Measurements from ENCODE around the gene TSC1.

The TSC1 gene

GRCh38 chr9:132863096-132863495, 81.3 kb downstream of the TSC1 start:
- no peak for DNase-seq (ENCODE audit: low read depth in 2 of 2)

- no peak for DNase-seq (ENCODE audit: low read depth in 2 of 2)
Measured at GRCh38 chr9:132862533-132862932, 81.9 kb downstream of the TSC1 start.

GRCh38 chr9:132861666-132862065, 82.8 kb downstream of the TSC1 start:
- DNase-seq (ENCODE audit: low read depth in 2 of 2) = no peak

GRCh38 chr9:132858751-132859150, 85.7 kb downstream of the TSC1 start:
- DNase-seq (ENCODE audit: low read depth in 2 of 2) = no peak

- DNase-seq (ENCODE audit: low read depth in 2 of 2) = no peak
Measured at GRCh38 chr9:132857616-132858342, 86.6 kb downstream of the TSC1 start.

DNA sequence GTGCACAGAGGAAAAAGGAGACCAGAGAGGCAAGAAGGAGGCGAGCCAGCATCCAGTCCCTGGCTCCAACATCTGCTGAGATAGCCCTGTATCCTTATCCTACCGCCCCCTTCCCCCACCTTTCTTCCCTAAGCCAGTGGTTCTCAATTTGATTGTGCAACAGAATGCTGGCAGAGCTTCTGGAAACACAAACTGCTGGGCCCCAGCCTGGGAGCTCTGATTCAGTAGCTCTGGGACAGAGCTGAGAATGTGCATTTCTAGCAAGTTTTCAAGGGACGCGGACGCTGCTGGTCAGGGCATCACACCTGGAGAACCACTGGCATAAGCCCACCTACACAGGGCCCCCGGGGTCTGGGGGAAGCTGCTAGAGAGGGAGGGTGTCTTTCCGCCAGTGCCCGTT, 87.4 kb downstream of the TSC1 start:
- no peak for DNase-seq (ENCODE audit: low read depth in 2 of 2)

DNA sequence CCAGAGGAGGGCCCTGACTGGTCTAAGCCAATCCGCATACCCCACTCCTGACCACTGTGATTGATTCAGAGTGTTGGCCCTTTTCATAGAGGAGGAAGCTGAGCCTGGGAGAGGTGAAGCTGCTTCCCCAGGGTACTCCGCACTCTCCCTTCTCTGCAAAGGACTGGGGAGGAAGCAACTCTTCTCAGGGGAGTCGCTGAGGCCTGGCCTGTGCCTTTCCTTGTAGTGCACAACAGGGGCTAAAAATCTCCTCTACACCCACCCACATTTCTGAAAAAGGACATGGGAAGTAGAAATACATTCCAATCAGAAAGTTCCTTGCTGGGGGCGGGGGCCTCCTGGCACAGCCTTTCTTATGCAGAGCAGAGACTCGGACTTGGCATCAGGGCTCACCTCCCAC, 88.5 kb downstream of the TSC1 start:
- DNase-seq (ENCODE audit: low read depth in 2 of 2) = no peak

GRCh38 chr9:132854832-132855231, 89.6 kb downstream of the TSC1 start:
- DNase-seq (ENCODE audit: low read depth in 2 of 2) = no peak

DNA sequence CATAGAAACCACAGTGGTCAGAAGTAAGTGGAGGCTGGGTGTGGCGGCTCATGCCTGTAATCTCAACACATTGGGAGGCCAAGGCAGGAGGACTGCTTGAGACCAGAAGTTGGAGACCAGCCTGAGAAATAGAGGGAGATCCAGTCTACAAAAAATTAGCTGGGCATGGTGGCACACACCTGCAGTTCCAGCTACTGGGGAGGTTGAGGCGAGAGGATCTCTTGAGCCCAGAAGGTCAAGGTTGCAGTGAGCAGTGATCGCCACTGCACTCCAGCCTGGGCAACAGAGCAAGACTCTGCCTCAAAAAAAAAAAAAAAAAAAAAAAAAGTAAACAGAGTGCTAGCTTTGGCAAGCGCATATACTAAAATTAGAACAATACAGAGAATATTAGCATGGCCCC, 90.9 kb downstream of the TSC1 start:
- no peak for DNase-seq (ENCODE audit: low read depth in 2 of 2)

- DNase-seq (ENCODE audit: low read depth in 2 of 2) = no peak
Measured at GRCh38 chr9:132849185-132849706, 95.2 kb downstream of the TSC1 start.

- no peak for DNase-seq (ENCODE audit: low read depth in 2 of 2)
Measured at GRCh38 chr9:132846918-132847515, 97.4 kb downstream of the TSC1 start.

DNA sequence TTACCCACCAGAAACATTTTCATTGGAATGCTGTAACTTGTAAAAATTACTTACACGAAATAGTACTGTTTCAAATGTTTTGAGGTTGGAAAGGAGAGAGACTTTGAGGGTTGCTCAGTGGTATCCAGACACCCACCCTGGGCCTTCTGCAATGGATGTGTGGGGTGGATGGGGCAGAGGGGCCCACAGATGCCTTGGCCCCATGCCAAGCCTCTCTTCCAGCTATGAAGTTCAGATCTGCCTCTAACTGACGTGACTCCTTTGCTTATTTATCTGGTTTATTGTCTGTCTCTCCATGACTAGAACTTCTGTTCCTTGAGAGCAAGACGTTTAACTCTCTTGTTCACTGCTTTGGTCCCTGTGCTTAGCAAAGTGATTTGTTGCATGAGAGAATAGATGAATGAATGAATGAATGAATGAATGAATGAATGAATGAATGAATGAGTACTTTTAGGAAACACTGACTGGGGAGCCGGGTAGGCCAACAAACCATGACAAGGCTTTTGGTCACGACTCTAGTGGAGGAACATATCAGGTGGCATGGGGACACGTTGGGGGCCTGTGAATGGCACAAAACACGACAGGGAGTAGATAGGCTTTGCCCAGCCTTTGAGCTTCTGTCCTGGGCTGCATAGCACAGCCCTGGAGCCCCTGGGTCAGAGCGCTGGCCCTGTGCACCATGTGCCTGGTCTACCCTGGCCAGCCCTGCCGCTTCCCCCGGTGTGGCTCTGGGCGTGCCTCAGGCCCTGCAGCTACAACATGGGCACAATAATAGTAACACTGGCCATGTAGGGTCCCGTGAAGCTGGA, 98.1 kb downstream of the TSC1 start:
- no peak for DNase-seq (ENCODE audit: low read depth in 2 of 2)

GRCh38 chr9:132842124-132843044, 102.0 kb downstream of the TSC1 start:
- no peak for DNase-seq (ENCODE audit: low read depth in 2 of 2)

Measured in stimulated activated CD4-positive, alpha-beta T cell treated with anti-CD3 and anti-CD28 coated beads, Interleukin-1b, Interleukin-23, amount 100 ng/mL, for 4 hours (primary cell).